ENCODE results near the gene PAX5.

The PAX5 gene

DNA sequence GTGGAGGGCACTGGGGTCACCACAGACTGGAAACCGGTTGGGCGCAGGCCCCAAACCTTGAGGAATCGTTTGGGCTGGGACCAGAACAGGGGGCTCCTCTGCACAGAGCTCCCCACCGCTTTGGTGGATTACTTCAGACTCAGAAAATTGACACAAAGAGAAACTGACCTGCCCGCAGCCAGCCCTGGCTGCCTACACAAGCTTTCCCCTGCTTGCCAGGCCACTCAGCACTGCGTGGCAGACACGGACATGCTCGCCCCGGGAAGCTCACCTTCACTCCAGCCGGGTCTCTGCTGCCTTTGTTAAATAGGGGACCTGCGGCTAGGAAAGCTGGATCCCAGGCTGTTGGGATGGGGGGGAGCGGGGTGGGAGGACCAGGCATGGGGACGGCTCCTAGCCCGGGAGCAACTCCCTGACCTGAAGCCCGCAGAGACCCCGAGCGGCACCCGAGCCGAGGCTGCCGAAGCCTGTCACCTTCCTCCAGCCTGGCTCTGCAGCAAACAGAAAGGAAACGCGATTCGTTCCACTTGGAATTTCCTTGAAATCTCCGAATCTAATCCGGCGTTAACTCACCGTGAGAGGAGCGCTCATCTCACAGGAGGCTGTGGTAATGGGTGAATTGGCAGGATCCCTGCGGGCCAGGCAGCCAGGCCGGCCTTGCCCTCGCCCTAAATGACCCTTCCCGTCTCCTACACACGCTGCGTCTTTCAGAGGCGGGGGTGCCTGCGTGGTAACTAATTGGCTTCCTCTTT is 8.8 kb downstream of the PAX5 start:
- no peak for DNase-seq

- DNase-seq, result no peak
Observed at GRCh38 chr9:37017546-37017945, 16.5 kb downstream of the PAX5 start.

- no peak for DNase-seq
Observed at GRCh38 chr9:37011530-37011929, 22.5 kb downstream of the PAX5 start.

DNA sequence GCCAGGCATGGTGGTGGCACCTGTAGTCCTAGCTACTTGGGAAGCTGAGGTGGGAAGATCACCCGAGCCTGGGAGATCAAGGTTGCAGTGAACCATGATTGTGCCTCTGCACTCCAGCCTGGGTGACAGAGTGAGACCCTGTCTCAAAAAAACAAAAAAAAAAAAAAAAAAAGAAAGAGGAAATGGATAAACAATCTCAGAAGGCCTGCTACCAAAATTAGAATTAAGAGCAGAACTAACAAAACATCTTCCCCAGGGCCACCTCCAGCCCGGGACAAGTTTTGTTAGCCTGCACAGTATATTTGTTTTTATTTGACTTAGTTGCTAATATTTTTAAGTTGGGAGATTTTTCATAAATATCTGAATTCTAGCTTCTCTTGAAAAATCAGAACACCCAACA is 23.1 kb downstream of the PAX5 start:
- DNase-seq, result no peak

GRCh38 chr9:37010180-37010579 is 23.9 kb downstream of the PAX5 start:
- no peak for DNase-seq

DNA sequence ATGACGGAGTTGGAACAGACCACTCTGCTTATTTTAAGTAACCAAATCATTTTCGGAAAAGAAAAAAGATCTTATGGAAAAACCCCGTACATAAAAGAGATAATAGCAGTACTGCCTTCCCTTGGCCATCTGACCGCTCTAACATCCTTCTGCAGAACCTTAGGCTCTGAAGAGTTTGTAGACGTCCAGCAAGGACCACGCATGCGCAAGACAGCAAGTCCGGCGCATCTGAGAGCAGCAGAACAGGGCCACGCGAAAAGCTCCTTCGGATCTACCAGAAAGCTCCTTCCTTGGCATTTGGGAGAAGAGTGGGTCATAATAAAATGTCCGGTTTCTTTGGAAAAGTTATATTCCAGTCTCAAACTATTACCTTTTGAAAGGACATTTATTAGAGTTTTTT is 26.8 kb downstream of the PAX5 start:
- DNase-seq, result no peak

- no peak for DNase-seq
Observed at GRCh38 chr9:37005517-37006140, 28.4 kb downstream of the PAX5 start.

DNA sequence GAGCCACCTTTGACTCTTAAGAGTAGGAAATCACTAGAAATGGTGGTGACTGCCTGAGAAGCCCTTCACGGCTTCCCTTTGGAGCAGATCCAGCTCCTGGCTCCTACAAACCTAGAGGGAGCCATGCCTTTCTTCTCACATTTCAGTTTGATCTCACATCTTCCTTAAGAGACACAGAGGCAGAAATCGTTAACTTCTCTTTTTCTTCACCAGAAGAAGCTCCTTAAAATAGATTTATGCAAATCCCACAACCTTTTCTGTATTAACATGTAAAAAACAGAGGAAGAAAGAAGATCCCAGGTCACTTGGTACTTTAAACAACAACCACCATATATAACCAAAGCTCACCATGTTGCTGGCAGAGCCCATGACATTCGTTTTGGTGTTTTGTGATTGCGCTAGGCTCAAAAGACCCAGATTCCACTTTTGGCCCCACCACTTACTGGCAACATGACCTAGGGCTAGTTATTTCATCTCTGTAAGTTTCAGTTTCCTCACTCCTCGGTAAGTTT is 29.6 kb downstream of the PAX5 start:
- no peak for DNase-seq

DNA sequence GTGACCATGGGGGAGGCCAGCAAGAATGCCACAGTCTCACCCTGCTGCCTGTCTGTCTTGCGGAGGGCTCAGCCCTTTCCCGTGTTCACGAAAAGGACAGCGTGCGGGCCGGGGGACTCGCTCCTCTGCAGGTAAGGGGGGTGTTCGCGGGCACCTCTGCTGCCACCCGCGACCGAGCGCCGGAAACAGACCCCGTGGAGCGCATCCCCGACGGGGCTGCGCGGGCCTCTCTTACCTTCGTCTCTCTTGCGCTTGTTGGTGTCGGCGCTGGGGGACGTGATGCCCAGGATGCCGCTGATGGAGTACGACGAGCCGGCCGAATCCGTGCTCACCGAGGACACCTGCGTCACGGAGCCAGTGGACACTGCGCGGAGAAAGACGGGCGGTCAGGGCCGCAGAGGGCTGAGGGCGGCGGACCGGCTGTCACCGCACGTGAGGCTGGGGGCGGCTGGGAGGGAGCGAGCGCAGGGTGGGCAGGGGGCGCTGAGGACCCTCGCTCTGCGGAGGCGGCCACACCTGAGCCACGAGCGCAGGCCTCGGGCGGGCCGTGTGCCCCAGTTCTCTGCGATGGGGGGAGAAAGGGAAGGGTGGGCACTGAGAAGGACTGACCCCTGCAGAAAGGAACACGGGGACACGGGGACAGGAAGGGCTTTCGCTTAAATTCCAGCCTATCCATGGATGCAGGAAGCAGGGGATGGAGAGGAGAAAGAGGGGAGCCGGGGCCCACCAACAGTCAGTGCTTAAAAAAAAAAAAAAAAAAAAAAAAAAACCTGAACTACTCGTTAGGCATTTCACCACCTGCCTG is 31.5 kb downstream of the PAX5 start:
- no peak for DNase-seq

- DNase-seq, result no peak
Observed at GRCh38 chr9:37002036-37002412, 32.0 kb downstream of the PAX5 start.

DNA sequence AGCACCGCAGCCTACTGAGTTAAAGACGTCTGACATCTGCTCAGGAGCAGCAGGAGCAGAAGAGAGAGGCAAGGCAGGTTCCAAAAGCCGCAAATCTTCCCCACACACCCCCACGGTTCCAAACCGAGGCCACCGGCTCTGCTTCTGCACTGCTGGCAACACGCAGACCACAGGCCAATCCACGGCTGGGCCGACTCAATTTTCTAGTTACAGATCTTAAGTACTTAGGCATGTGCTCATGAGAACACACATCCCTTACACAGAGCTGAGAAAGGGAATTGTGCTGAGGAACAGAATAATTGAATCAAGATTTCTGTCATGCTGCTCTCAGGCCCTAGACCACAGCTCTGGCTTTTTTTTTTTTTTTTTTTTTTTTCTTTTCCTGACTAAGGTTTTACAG is 32.6 kb downstream of the PAX5 start:
- no peak for DNase-seq

- no peak for DNase-seq
Observed at GRCh38 chr9:36999728-37000333, 34.2 kb downstream of the PAX5 start.

- no peak for DNase-seq
Observed at GRCh38 chr9:36997414-36997813, 36.7 kb downstream of the PAX5 start.

DNA sequence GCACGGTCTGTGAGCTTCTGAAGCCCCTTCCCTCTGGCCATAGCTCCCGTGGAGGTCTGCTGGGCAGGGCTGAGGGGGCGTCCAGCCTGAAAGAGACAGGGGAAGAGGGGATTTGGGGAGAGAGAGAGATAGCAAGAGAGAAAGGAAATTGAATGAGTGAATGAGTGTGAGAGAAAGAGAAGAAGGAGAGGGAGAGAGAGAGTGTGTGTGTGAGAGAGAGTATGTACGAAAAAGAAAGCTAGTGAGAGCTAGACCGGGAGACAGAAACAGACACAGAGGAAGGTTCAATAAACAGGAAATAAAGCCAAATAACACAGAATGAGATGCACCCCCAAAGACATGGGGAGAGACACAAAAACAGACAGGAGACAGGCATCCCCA is 37.4 kb downstream of the PAX5 start:
- DNase-seq, result no peak

DNA sequence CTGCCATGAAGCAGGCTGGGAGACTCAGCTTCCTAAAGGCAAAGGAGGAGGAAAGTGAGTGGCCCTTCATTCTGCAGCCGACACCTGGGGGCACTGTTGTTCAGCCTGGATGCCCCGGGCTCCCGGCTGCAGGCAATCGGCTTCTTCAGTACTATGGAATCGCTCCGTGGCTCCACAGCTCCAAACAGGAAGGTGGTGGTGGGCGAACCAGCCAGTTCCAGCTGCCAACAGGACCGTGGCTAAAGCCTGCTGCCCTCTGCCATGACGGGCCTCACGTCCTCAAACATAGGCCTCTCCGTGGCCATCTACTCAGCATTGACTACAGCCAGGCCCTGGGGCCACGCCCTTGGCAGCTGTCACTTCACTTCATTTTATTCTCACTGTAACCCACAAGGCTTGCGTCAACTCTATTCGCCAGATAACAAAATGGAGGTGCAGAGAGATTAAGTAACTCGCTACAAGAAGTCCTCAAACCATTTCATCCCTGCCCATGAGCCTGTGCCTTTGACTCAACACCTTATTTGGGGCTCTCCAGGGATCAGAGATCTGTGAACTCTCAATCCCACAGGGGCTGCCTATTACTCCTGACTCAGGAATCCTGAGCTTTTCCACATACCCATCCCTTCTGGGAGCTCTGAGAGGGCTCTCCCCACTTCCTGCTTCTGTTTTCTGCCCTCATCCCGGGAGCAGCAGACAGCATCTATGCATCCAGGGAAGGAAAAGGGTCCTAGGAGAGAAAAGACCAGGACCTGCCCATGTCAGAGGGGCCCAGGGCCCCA is 38.0 kb downstream of the PAX5 start:
- DNase-seq, result peak in 22 of 51 donors; percentile 0 to 59 (median 12)

GRCh38 chr9:36993933-36994764 is 39.9 kb downstream of the PAX5 start:
- DNase-seq, result no peak

- no peak for DNase-seq
Observed at GRCh38 chr9:36992501-36993316, 41.4 kb downstream of the PAX5 start.

DNA sequence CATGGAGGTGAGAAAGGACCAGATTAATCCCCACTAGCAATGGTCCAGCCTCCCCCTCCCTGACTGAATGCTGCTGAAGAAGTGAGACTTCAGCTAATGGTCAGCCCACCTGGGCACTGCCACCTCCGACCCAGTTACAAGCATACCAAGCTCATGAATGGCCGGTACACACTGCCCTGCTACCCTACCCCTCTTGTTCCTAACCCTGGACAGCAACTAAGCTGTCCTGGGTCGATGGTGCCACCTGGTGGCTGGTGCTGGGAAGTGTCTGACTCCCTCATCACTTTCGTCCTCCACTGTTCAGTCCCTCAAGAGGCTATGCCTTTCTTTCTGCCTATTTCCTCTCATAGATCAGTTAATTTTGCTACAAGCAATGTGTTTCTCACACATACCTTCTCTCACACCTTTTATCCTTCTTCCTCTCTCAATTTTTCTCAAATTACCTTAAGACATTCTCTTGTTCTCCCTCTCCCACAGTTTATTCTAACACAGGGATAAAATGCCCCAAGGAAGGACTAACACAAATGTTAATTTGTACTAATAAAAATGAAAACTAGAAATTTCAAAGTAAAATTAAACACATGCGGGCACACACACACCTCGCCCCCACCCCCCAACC is 42.4 kb downstream of the PAX5 start:
- no peak for DNase-seq

DNA sequence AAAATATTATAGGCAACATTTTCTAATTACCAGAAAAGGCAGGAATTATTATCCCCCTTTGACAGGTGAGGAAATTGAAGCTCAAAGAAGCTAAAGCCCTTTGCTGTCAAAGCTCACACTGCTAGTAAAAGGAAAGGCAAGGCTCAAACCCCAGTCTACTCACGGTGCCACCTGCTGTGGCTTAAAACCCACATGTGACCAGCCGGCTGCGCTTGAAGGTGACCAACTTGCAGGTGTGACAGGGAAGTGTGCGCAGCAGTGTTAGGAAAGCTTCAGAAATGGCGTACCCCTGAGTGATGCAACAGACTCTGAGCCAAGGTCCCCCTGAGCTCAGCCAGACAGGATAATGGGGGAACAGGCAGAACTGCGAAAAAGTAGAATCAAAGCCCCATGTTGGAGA is 45.2 kb downstream of the PAX5 start:
- no peak for DNase-seq

Data from hypothalamus (tissue), 51 donors.